SK-N-MC (cell line): Measurements from ENCODE around the gene MUTYH.

Experiments used
- FOXP2 ChIP-seq: optimal IDR thresholded peaks from 2 replicates; pipeline ENCODE3; 2011; ENCODE audit warnings: mild to moderate bottlenecking, moderate library complexity; ENCODE audit not compliant: insufficient read depth; ENCODE audit errors: extremely low read length, control extremely low read depth
- POLR2AphosphoS5 ChIP-seq: IDR thresholded peaks from 2 replicates; pipeline ENCODE4 v1.6.1; 2012; ENCODE audit warnings: mild to moderate bottlenecking, low read depth, low read length, borderline replicate concordance

DNA sequence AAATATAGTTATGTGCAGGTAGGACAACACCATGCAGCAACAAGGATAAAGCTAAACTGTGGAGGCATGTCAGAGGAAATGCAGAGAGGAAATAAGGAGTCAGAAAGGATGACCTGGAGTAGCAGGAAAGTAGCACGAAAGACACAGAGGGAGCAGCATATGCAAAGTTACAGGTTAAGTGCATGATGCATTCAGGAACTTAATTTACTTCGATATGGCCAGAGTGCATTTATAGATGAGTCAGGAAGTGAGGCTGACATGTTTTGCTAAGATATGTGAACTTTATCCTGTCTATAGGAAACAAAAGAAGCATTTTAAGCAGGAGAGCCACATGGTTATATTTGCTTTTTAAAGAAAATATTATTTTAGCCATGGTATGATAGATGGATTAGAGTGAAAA is 15.4 kb upstream of the MUTYH start:
- TF ChIP-seq POLR2AphosphoS5: no peak
- TF ChIP-seq FOXP2: no peak
